GDM1 (cell line): ENCODE results near the gene ANGPTL7.
"Not testable (repeated sequence)": the region's sequence is repeated elsewhere in the genome, so short reads cannot be mapped to it uniquely, and the experiment has no call there.

Experiments
- DNase-seq: peaks from one replicate; lab custom pipeline; 2025; lab: John Stamatoyannopoulos, UW

ANGPTL7 gene, protein sequence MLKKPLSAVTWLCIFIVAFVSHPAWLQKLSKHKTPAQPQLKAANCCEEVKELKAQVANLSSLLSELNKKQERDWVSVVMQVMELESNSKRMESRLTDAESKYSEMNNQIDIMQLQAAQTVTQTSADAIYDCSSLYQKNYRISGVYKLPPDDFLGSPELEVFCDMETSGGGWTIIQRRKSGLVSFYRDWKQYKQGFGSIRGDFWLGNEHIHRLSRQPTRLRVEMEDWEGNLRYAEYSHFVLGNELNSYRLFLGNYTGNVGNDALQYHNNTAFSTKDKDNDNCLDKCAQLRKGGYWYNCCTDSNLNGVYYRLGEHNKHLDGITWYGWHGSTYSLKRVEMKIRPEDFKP

DNA sequence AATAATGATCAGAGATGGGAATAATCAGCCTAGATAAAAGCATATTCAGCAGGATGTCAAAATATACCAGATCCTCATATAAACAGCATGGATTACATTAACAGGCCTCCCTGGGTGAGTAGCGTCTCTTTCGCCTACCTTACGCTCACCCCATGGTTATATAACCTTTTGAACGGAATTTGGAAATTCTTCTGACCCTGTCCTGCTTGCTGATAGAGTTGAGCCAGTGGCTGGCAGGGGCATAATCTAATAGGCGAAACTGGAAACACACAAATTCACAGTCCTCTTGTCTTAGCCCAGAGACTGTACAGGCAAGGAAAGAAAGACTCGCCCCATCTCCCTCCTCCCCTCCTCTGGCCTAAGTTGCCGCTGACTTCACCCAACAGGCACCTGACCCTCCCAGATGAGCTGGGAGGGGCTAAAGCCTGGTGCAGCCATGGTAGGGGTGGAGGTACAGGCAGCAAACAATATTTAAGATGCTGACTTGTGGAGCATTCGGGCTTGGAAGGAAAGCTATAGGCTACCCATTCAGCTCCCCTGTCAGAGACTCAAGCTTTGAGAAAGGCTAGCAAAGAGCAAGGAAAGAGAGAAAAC is at the start of gene ANGPTL7:
ANGPTL7 (plus strand) TSS at position 498 of the 594 bp plus-strand sequence. CDS start 225 bp downstream, outside the sequence.
- no peak for DNase-seq

DNA sequence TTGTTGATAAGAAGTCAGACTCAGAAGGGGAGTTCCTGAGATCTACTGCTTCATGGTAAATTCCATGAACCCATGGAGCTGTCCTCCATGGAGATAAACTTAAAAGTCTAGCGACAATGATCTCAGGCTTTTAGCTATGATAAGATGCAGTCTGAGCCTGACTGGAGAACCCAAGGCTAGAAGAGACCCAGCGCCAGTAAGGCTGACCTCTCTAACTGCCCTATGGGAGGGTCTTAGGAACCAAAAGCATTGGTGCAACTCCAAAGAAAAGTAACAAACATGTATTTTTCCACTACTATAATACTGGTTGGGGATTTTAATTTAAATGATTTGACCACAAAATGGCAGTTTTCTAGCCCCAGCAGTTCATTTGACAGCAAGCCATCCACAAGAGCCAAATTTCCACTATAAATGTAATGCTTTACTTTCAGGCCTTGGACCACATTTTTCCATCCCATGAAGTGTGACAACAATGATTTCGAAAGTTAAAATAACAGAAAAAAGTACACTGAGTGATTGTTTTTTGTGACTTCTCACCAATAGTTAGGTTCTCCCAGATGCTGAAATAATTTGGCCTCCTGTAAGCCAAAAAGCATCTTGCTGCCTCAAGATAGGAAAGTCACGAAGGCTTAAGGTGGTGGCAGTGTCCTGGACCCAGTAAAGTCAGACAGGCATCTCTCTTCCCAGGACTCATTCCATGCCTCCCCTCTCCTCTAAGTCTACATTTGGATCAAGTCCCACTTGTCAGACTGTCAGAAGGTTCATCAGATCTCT is 46.4 kb upstream of the ANGPTL7 start:
- DNase-seq, result no peak

DNA sequence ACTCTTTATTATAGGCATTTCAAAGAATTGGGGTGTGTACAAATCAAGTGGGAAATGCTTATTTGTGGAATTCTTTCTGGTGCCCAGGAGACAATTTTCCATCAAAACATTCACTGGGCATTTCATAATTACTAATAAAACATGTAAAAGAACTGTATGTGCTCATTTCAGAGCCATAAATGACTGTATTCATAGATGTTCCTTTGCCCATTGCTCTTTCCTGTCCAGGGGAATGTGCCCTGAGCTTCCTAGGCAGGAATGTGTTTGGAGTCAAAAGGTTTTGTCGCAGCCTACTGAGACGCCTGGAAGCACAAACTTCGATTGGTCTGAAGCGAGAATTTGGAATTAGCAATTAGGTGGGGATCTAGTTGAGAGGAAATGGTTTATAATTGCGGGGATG is 45.8 kb upstream of the ANGPTL7 start:
- no peak for DNase-seq

DNA sequence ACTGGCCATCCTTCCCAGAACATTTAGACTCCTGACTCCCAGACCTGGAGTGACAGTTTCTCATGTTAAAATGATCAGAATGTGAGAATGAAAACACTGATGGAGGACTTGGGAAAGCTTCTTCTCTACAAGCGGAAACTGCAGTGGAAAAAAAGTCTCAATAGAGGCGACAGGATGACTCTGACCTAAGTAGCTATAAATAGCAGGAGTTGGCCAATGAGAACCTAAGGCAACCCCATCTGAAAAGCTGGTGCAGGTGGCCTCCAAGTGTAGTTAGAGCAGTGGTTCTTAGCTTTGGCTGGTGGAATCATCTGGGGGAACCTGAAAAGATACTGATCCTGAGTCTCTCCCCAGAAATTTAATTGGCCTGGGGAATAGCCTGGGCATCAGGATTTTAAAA is 45.2 kb upstream of the ANGPTL7 start:
- DNase-seq, result no peak

DNA sequence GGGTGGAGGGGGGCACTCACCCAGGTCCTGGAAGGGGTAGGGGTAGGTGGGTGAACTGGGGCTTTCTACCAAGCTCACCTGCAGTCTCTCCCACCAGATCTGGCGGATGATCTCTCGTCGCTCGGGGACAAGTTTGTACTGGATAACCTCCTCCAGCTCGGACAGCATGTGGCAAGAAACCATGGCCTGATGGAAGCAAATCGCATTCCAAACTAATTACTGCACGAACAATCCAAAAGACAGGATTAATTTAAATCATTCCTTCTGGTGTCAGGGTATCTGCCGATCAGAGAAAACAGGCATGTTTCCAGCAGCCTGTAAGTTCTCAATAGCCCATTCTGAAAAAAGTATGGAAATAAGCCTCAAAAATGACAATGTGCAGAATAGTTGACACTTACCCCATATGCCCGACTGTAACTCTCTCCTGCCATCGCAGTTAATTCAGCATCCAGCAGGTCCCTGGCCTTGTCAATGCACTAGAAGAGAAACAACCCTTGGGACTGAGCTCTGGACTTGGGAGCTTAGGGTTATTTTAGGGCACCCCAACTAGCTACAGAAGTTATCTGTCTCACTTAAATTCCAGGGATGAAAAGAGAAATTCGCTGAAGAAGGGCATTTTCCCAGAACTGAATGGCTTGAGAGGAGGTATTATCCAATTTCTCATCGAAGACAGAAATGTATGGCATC is 44.4 kb upstream of the ANGPTL7 start:
- DNase-seq, result no peak

DNA sequence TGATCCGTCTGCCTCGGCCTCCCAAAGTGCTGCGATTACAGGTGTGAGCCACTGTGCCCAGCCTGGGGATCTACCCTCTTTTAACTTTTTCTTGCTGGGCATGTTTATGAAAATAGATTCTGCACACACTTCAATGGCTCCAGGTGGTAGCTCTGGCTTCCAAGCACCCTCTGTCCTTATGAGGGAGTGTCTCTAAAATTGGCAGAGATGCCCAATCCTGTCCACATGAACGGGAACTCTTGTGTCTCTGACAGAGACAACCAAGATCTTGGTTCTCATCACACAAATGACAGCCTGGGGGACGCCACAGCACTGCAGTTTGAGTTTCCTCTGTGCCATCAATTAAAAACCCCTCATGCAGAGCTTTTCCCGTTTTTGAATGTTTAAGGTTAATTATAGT is 43.4 kb upstream of the ANGPTL7 start:
- DNase-seq, result no peak

DNA sequence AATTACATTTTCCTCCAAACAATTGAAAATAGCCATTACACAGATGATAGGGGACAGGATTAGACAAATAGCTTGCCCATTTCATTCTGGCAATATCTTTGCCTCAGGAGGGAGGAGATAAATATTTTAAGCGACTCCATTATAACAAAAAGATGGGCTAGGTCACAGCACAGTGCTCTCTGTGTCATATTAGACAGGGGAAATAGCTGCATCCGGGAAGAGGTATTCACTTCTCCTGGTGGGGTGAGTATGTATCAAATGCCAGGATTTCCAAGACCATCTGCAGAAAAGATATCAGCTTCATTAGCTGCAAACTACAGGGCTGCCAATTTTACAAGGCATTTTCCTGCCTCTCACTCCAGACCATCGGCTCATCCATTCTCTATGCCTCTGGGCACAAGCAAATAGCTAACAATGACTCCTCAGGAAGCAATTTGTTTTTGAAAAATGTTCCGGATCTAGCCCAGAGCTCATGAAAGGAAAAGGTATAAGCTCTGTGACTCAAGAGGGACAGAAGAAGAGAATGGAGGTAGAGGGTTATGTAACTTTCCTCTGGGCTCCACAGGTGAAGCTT is 41.9 kb upstream of the ANGPTL7 start:
- no peak for DNase-seq

DNA sequence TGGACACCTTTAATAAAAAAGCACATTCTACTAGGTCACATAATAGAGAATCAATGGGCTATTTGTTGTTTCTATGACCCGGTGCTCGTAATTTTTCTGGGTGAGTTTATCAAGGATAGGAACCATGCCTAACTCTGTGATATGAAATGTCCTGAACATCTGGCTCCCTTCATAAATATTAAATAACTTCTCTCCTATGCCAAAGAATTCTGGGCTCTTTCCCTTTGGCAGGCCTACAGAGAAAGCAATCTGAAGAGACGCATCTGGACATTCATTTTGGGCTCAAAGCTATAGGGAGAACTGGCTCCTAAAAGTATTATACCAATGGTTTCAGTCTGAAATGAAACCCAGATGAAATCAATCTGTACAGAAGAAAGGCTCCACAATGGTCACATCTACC is 38.8 kb upstream of the ANGPTL7 start:
- DNase-seq, result no peak

DNA sequence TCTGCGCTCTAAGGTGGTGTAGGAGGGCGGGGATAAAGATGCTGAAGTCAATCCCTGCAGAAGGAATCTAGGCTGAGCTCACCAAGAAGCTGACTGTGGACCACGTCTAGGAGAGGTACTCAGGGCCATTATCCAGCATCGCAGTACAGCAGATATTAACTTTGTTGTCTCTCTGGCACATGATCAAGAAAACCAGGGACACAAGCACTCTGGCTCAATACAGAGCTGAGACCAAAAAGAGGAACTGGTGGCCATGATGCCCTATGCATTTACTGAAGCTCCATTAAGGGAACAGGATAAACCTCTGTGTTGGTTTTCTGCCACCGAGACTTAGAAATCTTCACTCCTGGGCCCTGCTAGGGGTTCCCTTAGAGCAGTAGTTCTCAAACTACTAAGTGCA is 38.0 kb upstream of the ANGPTL7 start:
- DNase-seq, result no peak

DNA sequence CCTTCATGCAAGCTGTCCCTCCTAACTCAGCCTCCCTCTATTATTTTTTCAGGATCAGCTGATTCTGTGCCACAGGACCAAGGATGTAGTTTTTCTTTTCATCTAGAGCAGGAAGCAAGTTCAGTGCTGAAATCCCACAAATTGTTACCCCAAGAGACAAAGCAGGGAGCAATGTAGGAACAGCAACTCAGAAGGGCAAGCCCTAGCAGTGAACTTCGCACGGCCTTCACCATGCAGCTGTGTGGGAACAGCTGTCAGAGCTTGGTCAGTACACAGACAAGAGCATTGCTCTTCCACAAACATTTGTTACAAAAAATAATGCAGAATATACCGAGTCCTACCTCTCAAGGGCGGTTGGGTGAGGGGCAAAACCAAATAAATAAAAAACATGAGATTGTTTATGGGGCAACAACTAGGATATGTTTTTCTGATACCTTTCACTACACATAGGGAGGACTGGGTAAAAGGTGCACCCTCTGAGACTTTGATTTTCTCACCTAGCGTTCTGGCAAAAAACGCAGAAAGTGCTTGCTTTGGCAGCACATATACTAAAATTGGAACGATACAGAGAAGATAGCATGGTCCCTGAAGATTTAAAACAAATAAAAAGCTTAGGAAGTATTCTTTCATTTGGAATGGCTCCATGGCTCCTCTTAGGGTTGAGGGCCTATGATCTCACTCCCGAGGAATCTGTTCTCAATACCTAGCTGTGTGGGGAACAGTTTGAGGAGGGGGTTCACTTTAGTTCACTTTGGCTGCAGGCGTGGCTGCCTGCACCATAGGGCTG is 37.1 kb upstream of the ANGPTL7 start:
- no peak for DNase-seq

DNA sequence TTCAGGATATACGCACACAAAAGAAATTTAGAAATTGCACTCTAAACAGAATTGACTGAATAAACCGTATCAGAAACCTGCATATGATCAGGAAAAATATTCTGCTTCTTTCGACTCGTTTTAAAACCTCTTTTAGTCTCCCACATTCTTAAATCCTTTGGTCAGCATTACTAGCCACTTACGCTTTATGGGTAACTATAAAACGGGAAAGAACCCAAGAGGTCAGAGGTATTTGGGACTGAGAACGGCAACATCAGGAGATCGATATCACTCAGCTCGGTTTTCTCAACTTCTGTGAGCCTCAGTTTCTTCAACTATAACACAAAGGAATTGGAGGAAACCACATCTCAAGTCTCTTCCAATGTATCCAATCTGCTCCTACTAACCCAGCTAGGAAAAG is 36.4 kb upstream of the ANGPTL7 start:
- DNase-seq, result no peak

DNA sequence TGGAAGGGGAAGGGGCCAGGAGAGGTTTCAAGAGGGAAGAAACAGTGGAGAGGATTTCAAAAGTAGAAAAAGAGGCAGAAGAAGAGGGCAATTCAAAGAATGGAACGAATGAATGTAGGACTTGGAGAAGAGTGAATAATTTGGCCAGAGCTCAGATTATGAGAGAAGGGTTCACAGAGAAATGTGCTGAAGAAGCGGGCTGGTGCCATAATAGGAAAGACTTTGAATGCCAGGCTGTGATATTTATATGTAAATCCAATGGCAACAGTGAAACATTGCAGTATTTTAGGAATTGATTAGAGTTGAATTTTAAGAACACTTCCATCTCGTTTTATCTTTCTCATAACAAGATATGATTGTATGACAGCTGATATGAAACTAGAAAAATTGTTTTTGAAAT is 36.0 kb upstream of the ANGPTL7 start:
- DNase-seq, result no peak

DNA sequence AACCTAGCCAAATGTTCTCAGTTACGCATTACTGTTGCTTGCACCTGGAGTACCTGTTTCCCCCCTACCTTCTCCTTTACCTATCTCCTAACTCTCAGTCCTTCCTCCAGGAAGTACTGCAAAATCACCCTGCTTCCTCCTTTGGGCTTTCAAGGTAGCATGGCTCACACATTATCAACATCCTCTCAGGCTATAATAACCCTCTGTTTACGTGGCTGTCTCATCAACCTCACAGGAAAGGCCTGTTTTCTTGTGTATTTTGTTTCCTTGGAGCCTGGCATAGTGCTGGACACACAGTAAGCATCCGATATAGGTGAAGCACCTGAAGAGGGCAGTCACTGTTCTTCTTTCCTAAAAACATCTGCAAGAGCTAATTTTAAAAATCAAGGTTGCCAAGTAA is 32.7 kb upstream of the ANGPTL7 start:
- DNase-seq, result no peak

DNA sequence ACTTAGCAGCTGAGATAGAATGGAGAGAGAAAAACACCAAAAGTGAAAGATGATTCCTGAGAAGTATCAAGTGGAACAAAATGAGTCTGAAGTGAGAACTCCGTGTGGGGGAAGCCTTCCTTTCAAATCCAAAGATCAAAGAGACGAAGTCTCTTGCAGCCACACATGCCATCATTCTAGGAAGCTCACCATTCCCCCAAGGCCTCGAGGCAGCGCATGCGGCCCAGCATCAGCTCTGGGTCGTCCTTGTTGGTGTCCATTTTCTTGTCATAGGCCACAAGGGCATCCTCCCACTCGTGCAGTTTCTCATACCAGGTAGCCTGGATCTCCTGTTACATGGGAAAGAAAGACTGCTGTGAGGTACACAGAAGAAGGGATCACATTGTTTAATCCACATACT is 32.2 kb upstream of the ANGPTL7 start:
- DNase-seq, result no peak

DNA sequence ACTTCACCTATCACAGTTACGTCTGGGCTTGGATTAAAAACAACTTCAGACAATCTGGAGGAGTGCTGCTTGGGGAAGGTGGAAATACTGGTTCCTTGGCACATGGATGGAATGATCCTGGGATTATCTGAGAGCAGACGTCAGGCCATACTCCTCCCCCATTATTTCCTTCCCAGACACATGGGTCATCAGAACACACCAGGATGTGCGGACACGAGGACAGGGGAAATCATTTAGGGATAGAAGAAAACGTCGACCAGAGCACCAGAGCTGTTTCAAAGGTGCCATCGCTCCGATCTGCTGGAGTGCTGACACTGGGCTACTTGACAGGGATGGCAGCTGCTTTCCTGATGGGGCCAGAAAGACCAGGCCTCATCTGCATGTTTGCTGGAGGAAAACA is 31.8 kb upstream of the ANGPTL7 start:
- DNase-seq, result no peak

DNA sequence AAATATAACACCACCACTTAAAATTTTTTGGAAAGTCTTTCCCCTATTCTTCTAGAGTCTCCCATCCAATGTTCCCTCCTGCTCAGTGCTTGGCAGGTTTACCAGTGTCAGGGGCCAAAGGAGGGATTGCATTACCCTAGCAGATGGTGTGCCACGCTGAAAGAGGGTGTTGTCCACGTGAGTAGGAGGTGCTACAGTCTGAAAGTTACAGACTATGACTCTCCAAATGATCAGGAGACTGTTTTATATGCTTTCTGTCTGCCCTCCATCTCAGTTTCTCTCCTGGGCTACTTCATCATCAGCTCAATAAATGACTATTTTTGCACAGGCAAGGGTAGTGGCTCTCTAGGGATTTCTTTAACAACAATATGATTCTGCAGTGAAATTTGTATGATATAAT is 31.3 kb upstream of the ANGPTL7 start:
- no peak for DNase-seq

DNA sequence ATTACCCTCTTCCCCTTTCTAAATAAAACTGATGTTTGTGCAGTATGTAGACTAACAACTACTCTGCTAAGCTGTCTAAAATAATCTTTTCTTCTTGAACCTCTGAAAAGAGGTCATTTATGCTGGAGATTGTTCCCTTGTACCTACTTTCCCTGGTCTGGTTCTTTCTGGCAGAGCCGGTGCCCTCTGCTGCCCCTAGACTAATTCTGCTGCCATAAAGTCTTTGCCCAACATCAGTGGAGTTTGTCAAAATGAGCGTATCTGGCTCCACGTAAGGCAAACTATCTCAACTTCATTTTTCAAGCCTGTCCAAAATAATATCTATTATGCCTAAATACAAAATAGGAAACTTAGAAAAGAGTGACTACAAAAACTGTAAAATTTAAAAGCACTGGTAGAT is 30.9 kb upstream of the ANGPTL7 start:
- no peak for DNase-seq

DNA sequence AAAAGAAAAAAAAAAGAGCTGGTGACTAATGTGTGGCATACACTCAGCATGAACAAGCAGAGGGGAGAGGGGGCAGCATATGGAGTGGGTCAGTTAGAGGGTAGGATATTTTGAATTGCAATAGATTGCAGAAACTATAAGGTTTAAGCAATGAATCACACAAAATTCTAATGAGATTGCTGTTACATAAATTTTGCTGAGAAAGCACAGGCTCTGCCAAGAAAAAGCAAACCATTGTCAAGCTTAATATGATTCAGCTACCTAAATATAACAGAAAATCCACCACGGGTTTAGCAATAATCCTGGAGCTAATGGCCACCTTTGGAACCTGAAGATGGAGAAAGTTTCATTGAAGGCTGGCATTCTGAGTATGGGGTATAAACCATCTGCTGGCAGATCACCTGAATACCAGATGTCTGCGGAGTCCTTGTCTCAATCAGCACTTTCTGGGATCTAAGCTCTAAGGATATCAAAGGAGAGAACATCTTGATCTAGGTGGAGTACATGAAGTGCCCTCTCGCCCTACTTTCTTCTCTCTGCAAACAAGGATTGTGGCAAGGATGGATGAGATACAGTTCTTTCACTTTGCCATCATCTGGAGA is 30.3 kb upstream of the ANGPTL7 start:
- DNase-seq, result no peak

DNA sequence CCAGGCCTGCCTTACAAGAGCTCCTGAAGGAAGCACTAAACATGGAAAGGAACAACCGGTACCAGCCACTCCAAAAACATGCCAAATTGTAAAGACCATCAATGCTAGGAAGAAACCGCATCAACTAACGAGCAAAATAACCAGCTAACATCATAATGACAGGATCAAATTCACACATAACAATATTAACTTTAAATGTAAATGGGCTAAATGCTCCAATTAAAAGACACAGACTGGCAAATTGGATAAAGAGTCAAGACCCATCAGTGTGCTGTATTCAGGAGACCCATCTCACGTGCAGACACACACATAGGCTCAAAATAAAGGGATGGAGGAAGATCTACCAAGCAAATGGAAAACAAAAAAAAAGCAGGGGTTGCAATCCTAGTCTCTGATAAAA is 26.4 kb upstream of the ANGPTL7 start:
- not testable (repeated sequence) for DNase-seq

DNA sequence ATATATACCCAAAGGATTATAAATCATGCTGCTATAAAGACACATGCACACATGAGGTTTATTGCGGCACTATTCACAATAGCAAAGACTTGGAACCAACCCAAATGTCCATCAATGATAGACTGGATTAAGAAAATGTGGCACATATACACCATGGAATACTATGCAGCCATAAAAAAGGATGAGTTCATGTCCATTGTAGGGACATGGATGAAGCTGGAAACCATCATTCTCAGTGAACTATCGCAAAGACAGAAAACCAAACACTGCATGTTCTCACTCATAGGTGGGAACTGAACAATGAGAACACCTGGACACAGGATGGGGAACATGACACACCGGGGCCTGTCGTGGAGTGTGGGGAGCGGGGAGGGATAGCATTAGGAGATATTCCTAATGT is 22.4 kb upstream of the ANGPTL7 start:
- not testable (repeated sequence) for DNase-seq

DNA sequence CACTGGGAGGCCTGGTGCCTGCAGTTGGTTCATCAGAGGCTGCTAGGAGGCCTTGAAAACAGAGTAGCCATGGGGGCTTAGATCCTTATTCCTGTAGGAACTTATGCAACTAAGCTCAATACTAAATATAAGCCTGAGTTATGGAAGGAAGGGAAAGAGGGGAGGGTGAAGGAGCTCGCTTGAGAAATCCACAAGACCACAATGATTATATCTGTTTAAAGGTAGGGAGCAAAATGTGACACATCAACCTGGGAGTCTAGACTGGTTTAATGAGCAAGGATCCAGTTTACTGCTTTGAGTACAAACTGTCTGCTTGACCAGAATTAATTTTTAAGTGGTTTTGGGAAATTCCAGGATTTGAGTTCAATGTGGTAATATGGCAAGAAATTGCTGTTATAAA is 20.4 kb upstream of the ANGPTL7 start:
- no peak for DNase-seq
